H9 (cell line): ENCODE data around the gene RAB22A. TPM values are rescaled to one million over a fixed set of nuclear protein-coding genes. Genes with fewer than 3 reads are reported as not detected.

Experiments
- DNase-seq: peaks from one replicate; pipeline ENCODE4 v3.0.0-alpha.2; 2017
- H2AFZ ChIP-seq: one replicate; pipeline ENCODE4 v1.6.1; 2013; ENCODE audit warnings: mild to moderate bottlenecking, low read length, control low read depth, moderate library complexity
- H2AK5ac ChIP-seq: 2 replicates; pipeline ENCODE4 v1.6.1; 2013; ENCODE audit warnings: low read length, control low read depth, mixed read lengths; ENCODE audit not compliant: insufficient read length
- H2BK120ac ChIP-seq: one replicate; pipeline ENCODE4 v1.6.1; 2013; ENCODE audit warnings: low read depth, mild to moderate bottlenecking, low read length, control low read depth, inconsistent platforms; ENCODE audit not compliant: poor library complexity, severe bottlenecking
- H2BK12ac ChIP-seq: 2 replicates; pipeline ENCODE4 v1.6.1; 2013; ENCODE audit warnings: low read length, control low read depth, mixed read lengths, low read depth; ENCODE audit not compliant: insufficient read length
- H2BK15ac ChIP-seq: 2 replicates; pipeline ENCODE4 v1.6.1; 2013; ENCODE audit warnings: low read depth, low read length, control low read depth
- H2BK20ac ChIP-seq: one replicate; pipeline ENCODE4 v1.6.1; 2013; ENCODE audit warnings: low read depth, mild to moderate bottlenecking, low read length, control low read depth, inconsistent platforms; ENCODE audit not compliant: poor library complexity, severe bottlenecking
- H2BK5ac ChIP-seq: 2 replicates; pipeline ENCODE4 v1.6.1; 2013; ENCODE audit warnings: low read length, control low read depth, mixed read lengths; ENCODE audit not compliant: insufficient read length
- H3K14ac ChIP-seq: 2 replicates; pipeline ENCODE4 v1.6.1; 2013; ENCODE audit warnings: low read length, control low read depth; ENCODE audit not compliant: insufficient read depth
- H3K18ac ChIP-seq: 2 replicates; pipeline ENCODE4 v1.6.1; 2013; ENCODE audit warnings: low read depth, mild to moderate bottlenecking, mixed read lengths, low read length, control low read depth; ENCODE audit not compliant: insufficient read length
- H3K23ac ChIP-seq: 2 replicates; pipeline ENCODE4 v1.6.1; 2013; ENCODE audit warnings: low read length, control low read depth, mixed read lengths, low read depth; ENCODE audit not compliant: insufficient read length
- H3K23me2 ChIP-seq: 2 replicates; pipeline ENCODE4 v1.6.1; 2013; ENCODE audit warnings: low read depth, mild to moderate bottlenecking, mixed read lengths, low read length, control low read depth; ENCODE audit not compliant: insufficient read length, poor library complexity, severe bottlenecking
- H3K27ac ChIP-seq: 2 replicates; pipeline ENCODE4 v1.5.1; 2013; ENCODE audit warnings: low read length, control low read depth, mixed read lengths, low read depth; ENCODE audit not compliant: insufficient read length
- H3K27me3 ChIP-seq: 2 replicates; pipeline ENCODE4 v1.6.1; 2013; ENCODE audit warnings: low read length, control low read depth, inconsistent platforms; ENCODE audit not compliant: insufficient read depth
- H3K4ac ChIP-seq: 2 replicates; pipeline ENCODE4 v1.6.1; 2013; ENCODE audit warnings: low read depth, mild to moderate bottlenecking, control low read depth, inconsistent platforms, low read length, moderate library complexity
- H3K4me1 ChIP-seq: 2 replicates; pipeline ENCODE4 v1.6.1; 2013; ENCODE audit warnings: low read length, control low read depth, inconsistent platforms; ENCODE audit not compliant: insufficient read depth
- H3K4me2 ChIP-seq: 2 replicates; pipeline ENCODE4 v1.6.1; 2013; ENCODE audit warnings: low read length, control low read depth, mixed read lengths; ENCODE audit not compliant: insufficient read length, insufficient read depth
- H3K56ac ChIP-seq: 2 replicates; pipeline ENCODE4 v1.6.1; 2013; ENCODE audit warnings: low read depth, mild to moderate bottlenecking, mixed read lengths, low read length, control low read depth; ENCODE audit not compliant: insufficient read length
- H3K79me1 ChIP-seq: 2 replicates; pipeline ENCODE4 v1.6.1; 2013; ENCODE audit warnings: low read depth, mild to moderate bottlenecking, moderate library complexity, low read length, control low read depth, inconsistent platforms; ENCODE audit not compliant: insufficient read depth, poor library complexity, severe bottlenecking
- H3K79me2 ChIP-seq: 2 replicates; pipeline ENCODE4 v1.6.1; 2013; ENCODE audit warnings: low read length, control low read depth, inconsistent platforms; ENCODE audit not compliant: insufficient read depth
- H3K9ac ChIP-seq: 2 replicates; pipeline ENCODE4 v1.6.1; 2013; ENCODE audit warnings: low read length, control low read depth, mixed read lengths; ENCODE audit not compliant: insufficient read length; ENCODE audit errors: extremely low read depth
- H3K9me3 ChIP-seq: one replicate; pipeline ENCODE4 v1.6.1; 2013; ENCODE audit warnings: low read depth, low read length, inconsistent platforms; ENCODE audit not compliant: control insufficient read depth
- H3T11ph ChIP-seq: one replicate; pipeline ENCODE4 v1.6.1; 2013; ENCODE audit warnings: mild to moderate bottlenecking, low read length, control low read depth, inconsistent platforms
- H4K20me1 ChIP-seq: one replicate; pipeline ENCODE4 v1.6.1; 2013; ENCODE audit not compliant: control insufficient read depth, insufficient read length, insufficient read depth
- H4K5ac ChIP-seq: 2 replicates; pipeline ENCODE4 v1.6.1; 2013; ENCODE audit warnings: low read depth, mild to moderate bottlenecking, mixed read lengths, low read length, control low read depth; ENCODE audit not compliant: insufficient read length
- H4K8ac ChIP-seq: replicated peaks from 2 replicates; pipeline ENCODE4 v1.6.1; 2013; ENCODE audit warnings: low read length, control low read depth, mixed read lengths, low read depth; ENCODE audit not compliant: insufficient read length
- H4K91ac ChIP-seq: 2 replicates; pipeline ENCODE4 v1.6.1; 2013; ENCODE audit warnings: low read depth, mild to moderate bottlenecking, moderate library complexity, mixed read lengths, low read length, control low read depth; ENCODE audit not compliant: insufficient read length
- H3K27ac Mint-ChIP-seq, 3 experiments: 2 replicates in 2 of 3; 3 replicates in 1 of 3; pipeline ENCODE4 v1.8.0; 2020 to 2021; ENCODE audit warnings: mixed read lengths in 3 of 3, mild to moderate bottlenecking in 1 of 3, moderate library complexity in 1 of 3
- H3K27me3 Mint-ChIP-seq: 2 replicates; pipeline ENCODE4 v1.8.0; 2021; ENCODE audit warnings: low read depth, mild to moderate bottlenecking, moderate library complexity, mixed read lengths
- H3K36me3 Mint-ChIP-seq, 3 experiments: 2 replicates in 2 of 3; 3 replicates in 1 of 3; pipeline ENCODE4 v1.8.0; 2020 to 2021; ENCODE audit warnings: low read depth in 3 of 3, mixed read lengths in 3 of 3; ENCODE audit not compliant: insufficient read depth in 1 of 3
- H3K4me1 Mint-ChIP-seq, 2 experiments: 2 replicates each; pipeline ENCODE4 v1.8.0; 2020; ENCODE audit warnings: mixed read lengths in 2 of 2
- H3K4me3 Mint-ChIP-seq, 2 experiments: 2 replicates in 1 of 2; 3 replicates in 1 of 2; pipeline ENCODE4 v1.8.0; 2020 to 2021; ENCODE audit warnings: mild to moderate bottlenecking in 2 of 2, mixed read lengths in 2 of 2, moderate library complexity in 1 of 2
- H3K9me3 Mint-ChIP-seq, 2 experiments: 2 replicates in 1 of 2; 3 replicates in 1 of 2; pipeline ENCODE4 v1.8.0; 2020; ENCODE audit warnings: mild to moderate bottlenecking in 2 of 2, mixed read lengths in 2 of 2, moderate library complexity in 1 of 2
- CTCF ChIP-seq: fragments of 200-600 bp; sonication (generic); conservative IDR thresholded peaks from 3 replicates; pipeline ENCODE4 v1.8.0; 2021; ENCODE audit warnings: antibody characterized with exemption, mild to moderate bottlenecking
- WGBS: extraction: QIAGEN DNeasy Blood & Tissue Kit; methylation state at CpG from one replicate; pipeline ENCODE4 v1.1.7; 2013; ENCODE audit warnings: missing lambda C conversion rate, low lambda C conversion rate, mixed read lengths; ENCODE audit not compliant: insufficient read length; ENCODE audit errors: extremely low coverage; 5-methylcytosine and 5-hydroxymethylcytosine counted together
- total RNA-seq: library from RNA; stranded (reverse); gene quantifications from 2 replicates; pipeline ENCODE4 v1.2.1, GENCODE V29; 2021

RAB22A gene
- total RNA-seq, 1 experiment from 2014 or later, result 6.3 TPM

- H3K4me1 Mint-ChIP-seq, result peaks cover 3 to 5% of the 10 kb centered on the region in 2 experiments; a peak in 3 of 4 replicates
- Histone ChIP-seq H4K5ac (no peak overlapping the region), H4K20me1 (no peaks in the 10 kb centered on the region), H4K91ac (no peak overlapping the region), H3K56ac (no peak overlapping the region), H3K18ac (no peak overlapping the region), H3K23me2 (no peaks in the 10 kb centered on the region), H2BK120ac (no peak overlapping the region), H3K27ac (no peak overlapping the region), H3K9me3 (no peaks in the 10 kb centered on the region), H3K23ac (no peak overlapping the region), H4K8ac (no peak overlapping the region), H2BK12ac (no peak overlapping the region), H3K4me2 (no peak overlapping the region), H3K79me1 (no peaks in the 10 kb centered on the region), H3T11ph (no peak overlapping the region), H2BK5ac (no peak overlapping the region), H3K14ac (no peak overlapping the region), H3K4ac (no peak overlapping the region), H2AK5ac (no peak overlapping the region), H3K4me1 (no peaks in the 10 kb centered on the region), H3K9ac (no peak overlapping the region), H3K79me2 (no peaks in the 10 kb centered on the region), H3K27me3 (no peaks in the 10 kb centered on the region), H2AFZ (no peak overlapping the region), H2BK20ac (no peak overlapping the region), H2BK15ac (no peak overlapping the region)
- H3K9me3 Mint-ChIP-seq, result no peaks in the 10 kb centered on the region
- H3K36me3 Mint-ChIP-seq, result peaks cover 5 to 8% (median 5%) of the 10 kb centered on the region in 3 experiments; a peak in 6 of 7 replicates
- peak overlapping the region in 1 of 3 experiments; percentile 17; a peak in 1 of 7 replicates for H3K27ac Mint-ChIP-seq
- no CpG with 5 or more reads among the region's 5 CpGs for WGBS
- DNase-seq, result no peak
- no peak overlapping the region for H3K4me3 Mint-ChIP-seq
- TF ChIP-seq CTCF, result no peak
- no peaks in the 10 kb centered on the region for H3K27me3 Mint-ChIP-seq
Observed at GRCh38 chr20:58322083-58322482, 12.6 kb downstream of the RAB22A start.
